Choroid plexus epithelial cell (primary cell): ENCODE results near the gene SCUBE1.

Experiments used
- DNase-seq: peaks from one replicate; pipeline ENCODE4 v3.0.0-alpha.2; 2010; ENCODE audit warnings: low read depth
- H3K4me3 ChIP-seq: 2 replicates; pipeline ENCODE4 v1.5.1; 2011; ENCODE audit warnings: low read depth, mild to moderate bottlenecking, control low read depth, low read length, moderate library complexity
- TF ChIP-seq, protein P1 (sequence below): conservative IDR thresholded peaks from 2 replicates; pipeline ENCODE4 v1.5.1; 2011; ENCODE audit warnings: low read depth, mild to moderate bottlenecking, control low read depth, inconsistent platforms, low read length, moderate library complexity

SCUBE1 gene

DNA sequence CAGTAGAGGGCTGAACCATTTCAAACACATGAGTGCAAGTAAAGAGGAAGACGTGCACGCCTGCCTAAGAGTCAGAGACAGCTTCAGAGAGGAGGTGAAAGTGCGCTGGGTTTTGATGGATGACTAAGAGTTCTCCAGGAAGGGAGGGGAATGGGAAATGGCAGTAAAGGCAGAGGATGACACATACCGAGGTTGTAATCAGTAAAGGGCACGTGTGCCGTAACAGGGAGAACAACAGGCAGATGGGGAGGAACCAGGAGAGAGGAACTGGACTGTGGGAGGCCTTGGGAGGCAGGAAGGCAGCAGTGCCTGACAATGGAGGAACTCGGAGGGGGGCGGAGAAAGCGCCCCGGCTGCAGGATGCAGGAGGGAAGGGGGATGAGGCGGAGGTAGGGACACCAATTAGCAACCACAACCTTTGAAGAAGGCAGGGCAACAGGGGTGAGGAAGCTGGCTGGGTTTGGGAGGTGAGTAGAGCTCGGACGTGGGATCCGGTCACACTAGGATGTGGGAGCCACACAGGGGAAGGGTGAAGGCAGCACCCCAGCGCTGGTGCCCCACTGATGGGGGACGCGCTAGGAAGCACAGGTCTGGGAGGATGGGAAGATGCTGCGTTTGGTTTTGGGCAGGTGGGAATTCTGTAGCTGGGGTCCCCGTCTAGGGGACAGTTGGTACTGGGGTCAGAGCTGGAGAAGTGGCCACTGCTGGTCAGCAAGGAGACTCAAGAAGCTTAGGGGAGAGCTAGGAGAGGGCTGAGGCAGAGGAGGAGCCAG is 67.4 kb downstream of the SCUBE1 start:
- peak; percentile 40 for DNase-seq
- TF ChIP-seq, protein P1, sequence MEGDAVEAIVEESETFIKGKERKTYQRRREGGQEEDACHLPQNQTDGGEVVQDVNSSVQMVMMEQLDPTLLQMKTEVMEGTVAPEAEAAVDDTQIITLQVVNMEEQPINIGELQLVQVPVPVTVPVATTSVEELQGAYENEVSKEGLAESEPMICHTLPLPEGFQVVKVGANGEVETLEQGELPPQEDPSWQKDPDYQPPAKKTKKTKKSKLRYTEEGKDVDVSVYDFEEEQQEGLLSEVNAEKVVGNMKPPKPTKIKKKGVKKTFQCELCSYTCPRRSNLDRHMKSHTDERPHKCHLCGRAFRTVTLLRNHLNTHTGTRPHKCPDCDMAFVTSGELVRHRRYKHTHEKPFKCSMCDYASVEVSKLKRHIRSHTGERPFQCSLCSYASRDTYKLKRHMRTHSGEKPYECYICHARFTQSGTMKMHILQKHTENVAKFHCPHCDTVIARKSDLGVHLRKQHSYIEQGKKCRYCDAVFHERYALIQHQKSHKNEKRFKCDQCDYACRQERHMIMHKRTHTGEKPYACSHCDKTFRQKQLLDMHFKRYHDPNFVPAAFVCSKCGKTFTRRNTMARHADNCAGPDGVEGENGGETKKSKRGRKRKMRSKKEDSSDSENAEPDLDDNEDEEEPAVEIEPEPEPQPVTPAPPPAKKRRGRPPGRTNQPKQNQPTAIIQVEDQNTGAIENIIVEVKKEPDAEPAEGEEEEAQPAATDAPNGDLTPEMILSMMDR: no peak
- no peak overlapping the region for H3K4me3 ChIP-seq

DNA sequence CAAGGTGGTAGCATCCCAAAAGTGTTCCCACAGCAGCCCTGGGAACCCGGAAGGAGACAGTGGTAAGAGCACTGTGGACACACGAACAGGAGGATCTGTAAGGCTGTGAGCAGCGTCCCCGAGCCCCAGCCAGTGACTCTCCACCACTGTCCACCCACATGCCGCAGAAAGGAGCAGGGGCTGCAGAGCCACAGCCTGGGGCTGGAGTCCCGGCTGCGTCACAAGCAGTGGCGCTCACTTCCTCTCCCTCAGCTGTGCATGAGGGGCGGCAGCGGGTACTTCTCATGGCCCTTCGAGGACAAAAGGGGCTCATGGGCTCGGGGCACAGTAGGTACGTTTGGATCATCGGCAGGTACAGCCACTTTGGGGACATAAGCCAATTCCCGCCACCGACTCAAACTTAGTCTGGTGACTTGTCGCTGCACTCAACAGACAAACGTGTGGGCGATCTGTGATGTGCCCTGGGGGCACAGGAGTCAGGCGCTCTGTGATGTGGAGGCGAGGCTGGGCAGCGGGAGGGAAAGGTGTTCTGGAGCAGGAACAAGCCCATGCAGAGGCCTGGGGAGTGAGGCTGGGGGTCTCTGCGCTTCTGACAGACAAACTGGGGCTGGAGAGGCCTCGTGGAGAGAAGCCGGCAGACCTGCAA is 68.5 kb downstream of the SCUBE1 start:
- DNase-seq: no peak
- TF ChIP-seq, protein P1: no peak
- no peak overlapping the region for H3K4me3 ChIP-seq

DNA sequence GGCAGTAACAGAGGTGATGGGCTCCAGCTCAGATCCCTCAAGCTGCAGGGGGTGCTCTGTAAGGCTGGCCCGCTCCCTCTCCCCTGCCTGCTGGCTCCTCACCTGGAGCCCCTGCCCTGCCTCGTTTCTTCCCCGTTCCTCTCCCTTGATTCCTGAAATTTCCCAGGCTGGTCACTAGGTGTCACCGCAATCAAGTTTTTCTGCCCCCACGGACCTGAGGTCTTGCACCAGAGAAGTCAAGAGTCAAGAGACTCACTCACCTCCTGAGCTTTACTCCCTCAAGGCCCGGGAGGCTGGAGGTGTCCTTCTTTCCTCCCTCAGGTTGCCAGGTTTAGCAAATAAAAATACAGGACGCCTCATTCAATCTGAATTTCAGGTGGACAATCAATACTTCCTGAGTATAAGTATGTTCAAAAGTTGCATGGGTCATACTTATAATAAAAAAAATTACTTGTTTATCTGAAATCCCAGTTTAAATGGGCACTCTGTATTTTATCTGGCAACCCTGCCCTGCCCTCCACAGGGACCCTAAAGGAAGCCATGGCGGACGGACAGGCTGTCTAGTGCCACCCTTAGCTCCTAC is 69.2 kb downstream of the SCUBE1 start:
- TF ChIP-seq, protein P1: peak; percentile 85

DNA sequence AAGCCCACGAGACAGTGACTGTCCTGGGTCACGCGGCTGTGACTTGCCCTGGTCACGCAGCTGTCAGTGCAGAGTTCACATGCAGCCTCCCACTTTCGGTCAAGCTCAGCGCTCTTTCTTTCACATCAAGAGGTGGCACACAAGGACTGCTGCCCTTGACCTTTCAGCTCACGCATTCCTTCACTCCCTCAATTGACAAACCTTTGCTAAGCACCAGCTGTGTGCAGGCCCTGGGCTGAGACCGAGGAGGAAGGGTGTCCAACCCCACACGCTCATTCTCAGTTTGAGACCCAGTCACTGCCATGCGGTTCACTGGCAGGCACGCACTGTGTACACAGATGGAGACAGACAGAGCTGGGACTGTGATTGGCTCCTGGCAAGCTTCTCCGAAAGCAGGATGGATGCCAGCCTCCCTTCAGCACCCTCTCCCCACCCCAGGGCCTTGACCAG is 70.3 kb downstream of the SCUBE1 start:
- DNase-seq: no peak
- H3K4me3 ChIP-seq: no peak overlapping the region
- TF ChIP-seq, protein P1: no peak

More for the DNA sequence above, 69.2 kb downstream of the SCUBE1 start:
- no peak overlapping the region for H3K4me3 ChIP-seq
- peak; percentile 69 for DNase-seq

DNA sequence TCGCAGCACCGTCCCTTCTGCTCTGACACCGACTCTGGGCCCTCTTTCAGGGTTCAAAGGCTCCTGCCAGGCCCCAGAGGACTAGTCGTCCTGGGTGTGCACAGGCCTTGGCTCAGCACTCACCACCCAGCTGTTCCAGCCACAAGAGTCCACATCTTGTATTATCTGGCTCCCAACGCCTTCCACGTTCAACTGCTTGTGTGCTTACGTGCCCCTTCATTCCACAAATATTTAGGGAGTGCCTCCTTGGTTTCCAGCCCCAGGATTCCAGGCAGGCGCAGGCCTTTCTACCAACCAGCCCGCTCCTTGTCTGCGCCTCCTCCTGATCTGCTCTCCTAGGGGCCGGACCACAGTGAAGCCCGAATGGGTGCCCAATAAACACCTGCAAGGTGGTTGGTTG is 70.9 kb downstream of the SCUBE1 start:
- H3K4me3 ChIP-seq: no peak overlapping the region
- DNase-seq: no peak
- TF ChIP-seq, protein P1: no peak

DNA sequence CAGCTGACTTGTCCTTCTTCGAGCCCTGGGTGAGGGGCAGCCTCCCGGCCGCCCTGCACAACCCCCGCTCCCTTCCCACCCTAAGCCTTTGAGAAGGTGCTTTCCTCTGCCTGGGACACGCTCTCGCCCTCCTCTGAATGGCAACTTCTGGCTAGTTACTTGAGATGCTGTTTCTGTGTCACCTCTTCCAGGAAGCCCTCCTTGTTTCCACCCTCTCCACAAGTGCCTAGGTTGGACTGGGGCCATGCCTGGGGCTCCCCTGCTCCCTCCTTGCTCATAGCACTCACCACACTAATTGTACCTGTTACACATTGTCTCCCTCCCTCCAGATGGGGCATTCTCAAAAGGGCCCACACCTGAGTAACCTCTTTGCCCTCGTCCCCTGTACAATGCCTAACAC is 72.2 kb downstream of the SCUBE1 start:
- DNase-seq: no peak
- H3K4me3 ChIP-seq: no peak overlapping the region
- TF ChIP-seq, protein P1: no peak
